Amniotic epithelial cell (primary cell): Measurements from ENCODE around the gene TRIM47.
A peak's percentile ranks its signal among the peaks of the same experiment; 100 is the strongest.
"Not testable (repeated sequence)": the region's sequence is repeated elsewhere in the genome, so short reads cannot be mapped to it uniquely, and the experiment has no call there.

ENCODE experiments used
- DNase-seq: peaks from one replicate; pipeline ENCODE4 v3.0.0-alpha.2; 2010; ENCODE audit warnings: low read depth

The TRIM47 gene

GRCh38 chr17:75892556-75893224, 14.3 kb upstream of the TRIM47 start:
- DNase-seq: no peak

- DNase-seq: no peak
Observed at GRCh38 chr17:75891605-75892555, 13.5 kb upstream of the TRIM47 start.

GRCh38 chr17:75891022-75891604, 12.7 kb upstream of the TRIM47 start:
- DNase-seq: no peak

GRCh38 chr17:75889454-75889853, 11.1 kb upstream of the TRIM47 start:
- no peak for DNase-seq

- no peak for DNase-seq
Observed at GRCh38 chr17:75888484-75888883, 10.1 kb upstream of the TRIM47 start.

- not testable (repeated sequence) for DNase-seq
Observed at GRCh38 chr17:75885860-75886259, 7.5 kb upstream of the TRIM47 start.

- no peak for DNase-seq
Observed at GRCh38 chr17:75885431-75885830, 7.0 kb upstream of the TRIM47 start.

- DNase-seq: no peak
Observed at GRCh38 chr17:75881678-75882454, 3.5 kb upstream of the TRIM47 start.

GRCh38 chr17:75880266-75880665, 1.9 kb upstream of the TRIM47 start:
- DNase-seq: no peak

GRCh38 chr17:75877752-75878173, 618 bp downstream of the TRIM47 start:
- DNase-seq: peak; percentile 46

GRCh38 chr17:75876938-75877751, 1.2 kb downstream of the TRIM47 start:
- DNase-seq: peak; percentile 92

GRCh38 chr17:75876190-75876937, 2.0 kb downstream of the TRIM47 start:
- no peak for DNase-seq

GRCh38 chr17:75875940-75876189, 2.5 kb downstream of the TRIM47 start:
- no peak for DNase-seq

GRCh38 chr17:75875182-75875939, 3.0 kb downstream of the TRIM47 start:
- no peak for DNase-seq

GRCh38 chr17:75874323-75875181, 3.8 kb downstream of the TRIM47 start:
- DNase-seq: no peak

GRCh38 chr17:75873587-75874322, 4.6 kb downstream of the TRIM47 start:
- no peak for DNase-seq

GRCh38 chr17:75872434-75873351, 5.7 kb downstream of the TRIM47 start:
- DNase-seq: peak; percentile 71
